GM19328 (cell line): ENCODE measurements around the gene FAM199X.

Experiments used
- ATAC-seq: cut with Tn5 transposase; IDR thresholded peaks from one replicate; pipeline ENCODE4 v1.9.1; 2021; ENCODE audit warnings: mild to moderate bottlenecking, moderate library complexity; ENCODE audit not compliant: unreplicated experiment

The FAM199X gene

DNA sequence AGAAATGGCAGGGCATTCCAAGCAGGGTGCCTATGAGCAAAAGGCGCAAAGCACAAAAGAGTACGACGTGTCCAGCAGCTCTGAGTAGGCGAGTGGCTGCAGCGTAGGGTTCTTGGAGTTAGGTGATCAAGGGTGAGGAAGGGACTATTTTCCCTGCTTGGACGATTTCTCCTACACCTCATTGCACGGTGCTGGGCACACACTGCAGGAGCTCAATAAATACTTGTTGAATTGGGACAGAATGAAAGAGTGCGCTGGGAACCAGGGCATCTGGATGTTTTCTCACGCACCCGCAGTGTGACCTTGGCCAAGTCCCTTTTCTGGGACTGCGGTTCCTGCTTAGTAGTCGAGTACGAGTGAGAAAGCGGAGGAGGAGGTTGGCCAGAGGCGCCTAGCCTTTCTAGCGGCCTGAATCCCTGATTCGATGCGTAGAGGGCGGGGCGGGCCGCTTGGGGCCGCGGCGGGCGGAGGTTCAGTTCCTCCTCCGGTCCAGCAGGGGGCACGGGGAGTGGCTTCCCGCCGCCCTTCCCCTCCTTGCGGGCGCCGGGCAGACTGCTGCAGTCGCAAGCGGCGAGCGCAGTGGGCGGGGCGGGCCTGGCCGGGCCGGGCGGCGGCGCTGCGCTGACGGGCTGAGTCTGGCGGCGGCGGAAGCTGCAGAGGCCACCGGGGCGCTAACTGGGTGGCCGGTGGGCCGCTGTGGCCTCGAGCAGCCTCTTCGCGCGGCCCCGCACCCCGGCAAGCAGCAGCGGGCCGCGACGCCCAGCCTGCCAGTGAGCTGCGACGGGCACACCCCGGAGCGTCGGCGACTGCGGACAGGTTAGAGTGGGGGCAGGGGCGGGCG lies at the start of gene FAM199X:
FAM199X (plus strand) TSS at position 560 of the 841 bp plus-strand sequence. CDS start 333 bp downstream, outside the sequence.
- ATAC-seq = peak; percentile 97

DNA sequence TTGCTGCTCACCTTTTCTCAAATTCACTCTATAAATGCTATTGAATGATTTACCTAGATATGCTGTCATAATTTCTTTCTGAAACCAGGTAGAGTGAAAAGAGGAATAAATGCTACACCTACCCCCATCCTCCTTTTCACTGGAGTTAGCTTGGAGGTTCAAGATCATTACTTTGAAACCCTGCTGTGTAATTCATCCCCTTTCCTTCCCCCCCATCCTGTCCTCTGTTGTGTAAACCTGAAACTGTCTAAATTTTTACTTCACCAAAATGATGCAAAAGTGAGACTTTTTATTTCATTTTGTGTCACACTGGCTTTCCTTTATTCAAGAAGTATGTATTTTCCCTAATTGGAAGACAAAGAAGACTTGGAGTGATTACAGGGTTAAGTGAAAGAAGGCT lies 48.5 kb upstream of the FAM199X start:
- ATAC-seq = no peak

DNA sequence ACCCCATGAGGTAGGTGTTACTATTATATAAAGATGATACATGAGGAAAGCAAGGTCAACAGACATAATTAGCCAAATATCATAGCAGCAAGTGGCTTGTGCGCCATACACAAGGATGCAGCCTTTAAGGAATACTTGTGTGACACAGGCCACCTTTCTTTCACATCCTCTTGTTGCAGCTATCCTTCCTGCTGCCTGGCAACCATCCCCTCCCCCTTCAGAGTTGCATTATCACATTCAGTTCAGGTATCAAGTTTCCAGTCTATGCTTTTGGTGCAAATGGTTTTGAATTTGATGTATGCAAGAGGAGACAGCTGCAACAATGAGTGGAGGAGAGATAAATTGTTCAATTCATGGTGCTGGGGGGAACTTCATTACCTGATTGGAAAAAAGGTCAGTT lies 47.5 kb upstream of the FAM199X start:
- ATAC-seq = no peak

DNA sequence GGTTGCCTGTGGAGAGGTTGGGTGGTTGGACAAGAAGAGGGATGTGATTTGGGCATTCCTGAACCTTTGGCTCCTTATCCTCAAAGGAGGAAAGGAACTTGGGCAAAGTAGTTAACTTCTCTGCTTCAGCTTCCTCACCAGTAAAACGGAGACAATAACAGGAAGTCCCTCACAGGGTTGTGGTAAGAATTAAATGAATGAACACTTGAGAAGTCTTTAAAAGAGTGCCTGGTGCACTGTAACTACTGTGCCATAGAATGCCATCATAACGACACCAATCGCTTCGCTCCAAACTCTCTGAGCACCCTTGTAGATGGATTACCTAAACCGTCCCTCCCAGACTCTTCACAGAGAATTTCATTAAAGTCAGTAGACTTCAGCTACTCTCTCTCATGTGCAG lies 43.4 kb upstream of the FAM199X start:
- no peak for ATAC-seq

DNA sequence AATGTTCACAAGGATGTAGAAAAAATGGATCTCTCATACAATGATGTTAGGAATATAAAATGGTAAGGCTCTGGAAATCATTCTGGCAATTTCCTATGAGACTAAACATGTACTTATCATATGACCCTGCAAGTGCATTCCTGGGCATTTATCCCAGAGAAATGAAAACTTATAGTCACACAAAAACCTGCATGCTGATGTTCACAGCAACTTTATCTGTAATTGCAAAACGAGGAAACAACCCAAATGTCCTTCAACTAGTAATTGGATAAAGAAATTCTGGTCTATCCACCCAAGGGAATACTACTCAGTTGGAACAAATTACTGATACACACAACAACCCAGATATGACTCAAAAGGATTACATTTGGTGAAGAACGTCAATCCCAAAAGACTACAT lies 39.4 kb upstream of the FAM199X start:
- no peak for ATAC-seq

DNA sequence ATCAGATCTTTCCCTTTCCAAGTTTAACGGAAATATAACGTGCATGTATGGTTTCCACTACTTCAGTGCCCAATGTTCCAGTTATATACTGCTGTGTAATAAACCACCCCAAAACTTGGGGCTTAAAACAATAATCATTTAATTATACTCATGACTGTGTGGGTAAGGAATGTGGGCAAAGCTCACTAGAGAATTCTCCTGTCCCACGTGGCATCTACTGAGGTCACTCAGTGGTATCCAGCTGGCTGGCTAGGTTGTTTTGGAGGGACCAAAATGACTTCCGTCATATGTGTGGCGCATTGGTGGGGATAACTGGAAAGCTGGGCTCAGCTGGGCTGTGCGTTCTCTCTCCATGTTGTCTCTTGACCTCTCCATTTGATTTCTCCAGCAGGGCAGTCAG lies 35.4 kb upstream of the FAM199X start:
- ATAC-seq = no peak

DNA sequence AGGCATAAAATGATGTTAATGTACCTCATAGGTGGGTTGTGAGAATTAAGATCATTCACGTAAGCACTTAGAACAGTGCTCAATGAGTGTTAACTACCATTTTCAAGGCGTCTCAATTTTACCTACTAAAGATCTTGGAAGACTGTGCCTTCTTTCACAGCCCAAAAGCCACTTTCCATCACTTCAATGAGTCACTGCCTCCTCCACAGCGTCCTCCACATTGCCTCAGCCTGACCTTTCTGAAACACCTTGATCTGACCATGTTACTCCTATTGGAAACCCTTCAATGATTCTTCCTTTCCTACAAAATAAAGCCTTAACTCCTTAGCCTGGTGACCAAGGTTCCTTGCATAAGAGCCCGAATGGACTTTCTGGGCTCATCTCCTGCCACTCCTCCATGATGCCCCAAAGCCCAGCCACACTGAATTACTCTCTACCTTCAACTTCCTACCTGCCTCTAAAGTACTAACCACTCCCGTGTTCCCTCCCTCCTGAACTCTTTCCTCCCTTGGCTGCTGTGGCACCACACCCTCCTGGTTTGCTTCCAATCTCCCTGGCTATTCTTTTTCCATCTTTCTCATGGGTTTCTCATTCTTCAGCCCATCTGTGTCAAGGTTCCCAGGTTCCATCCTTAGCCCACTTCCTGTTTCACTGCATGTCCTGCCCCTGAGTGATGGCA lies 31.5 kb upstream of the FAM199X start:
- no peak for ATAC-seq

DNA sequence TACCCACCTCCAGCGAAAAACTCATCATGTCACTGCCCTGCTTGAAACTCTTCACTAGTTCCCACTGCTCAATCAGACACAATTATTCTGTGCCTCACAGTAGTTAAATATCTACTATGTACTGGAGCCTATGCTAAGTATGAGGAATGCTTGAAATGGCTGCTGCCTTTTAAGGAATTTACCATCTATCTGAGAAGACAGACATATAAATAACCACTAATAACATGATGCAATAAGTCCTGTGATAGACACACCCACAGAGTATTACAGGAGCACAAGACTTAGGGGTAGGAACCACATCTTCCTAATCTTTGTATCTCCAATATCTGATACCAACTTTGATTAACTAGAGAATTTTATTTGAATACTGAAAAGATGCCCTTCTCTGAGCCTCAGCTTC lies 30.6 kb upstream of the FAM199X start:
- ATAC-seq = no peak

DNA sequence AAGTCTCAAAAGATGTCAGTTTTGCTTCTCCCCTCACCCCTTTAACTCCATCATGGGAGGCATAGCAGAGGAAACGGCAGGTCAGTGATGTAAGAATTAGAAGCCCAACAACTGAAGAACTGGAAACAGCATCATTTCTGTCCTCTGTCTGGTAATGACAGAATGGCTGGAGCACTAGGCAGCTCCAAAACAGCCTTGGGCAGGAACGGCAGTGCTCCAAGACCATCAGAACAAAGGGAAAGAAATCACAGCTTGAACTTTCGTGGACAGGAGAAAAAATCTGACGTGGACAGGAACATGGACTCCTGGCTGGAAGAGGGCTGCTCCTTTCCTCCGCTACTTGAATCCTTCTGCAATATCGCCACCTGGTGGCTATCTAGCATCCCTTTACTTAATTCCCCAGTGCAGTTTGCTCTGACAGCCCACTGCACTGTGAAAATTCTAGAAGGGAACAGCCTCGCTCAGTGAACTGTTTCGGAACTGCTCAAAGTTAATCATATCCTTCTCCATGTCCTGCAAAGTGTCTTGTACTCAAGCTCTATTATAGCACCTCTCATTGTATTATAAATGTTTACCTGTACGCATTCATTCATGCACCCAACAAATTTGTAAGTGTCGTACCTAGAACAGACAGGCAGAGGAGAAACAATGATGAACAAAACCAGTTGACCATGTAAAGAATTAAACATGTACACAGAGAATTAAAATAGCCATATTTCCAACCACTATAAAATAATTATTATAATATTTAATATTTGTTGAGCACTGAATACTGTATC lies 29.8 kb upstream of the FAM199X start:
- peak; percentile 80 for ATAC-seq

DNA sequence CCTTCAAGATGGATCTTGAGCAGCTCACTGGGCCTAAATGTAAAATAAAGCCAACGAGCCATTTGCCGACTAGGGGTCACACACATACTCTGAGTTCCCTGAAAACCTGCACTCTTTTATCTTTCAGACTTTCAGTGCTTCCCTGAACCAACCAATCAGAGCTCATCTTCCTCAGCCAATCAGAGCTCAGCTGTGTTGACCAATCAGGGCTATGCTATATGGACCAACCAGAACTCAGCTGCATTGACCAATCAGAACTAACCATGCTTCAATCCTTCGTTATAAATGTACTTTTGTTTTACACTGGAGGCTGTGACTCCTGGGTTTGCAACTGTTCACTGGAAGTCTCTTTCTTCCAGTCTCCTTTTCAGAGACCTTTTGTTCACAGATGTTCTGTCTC lies 28.8 kb upstream of the FAM199X start:
- no peak for ATAC-seq

DNA sequence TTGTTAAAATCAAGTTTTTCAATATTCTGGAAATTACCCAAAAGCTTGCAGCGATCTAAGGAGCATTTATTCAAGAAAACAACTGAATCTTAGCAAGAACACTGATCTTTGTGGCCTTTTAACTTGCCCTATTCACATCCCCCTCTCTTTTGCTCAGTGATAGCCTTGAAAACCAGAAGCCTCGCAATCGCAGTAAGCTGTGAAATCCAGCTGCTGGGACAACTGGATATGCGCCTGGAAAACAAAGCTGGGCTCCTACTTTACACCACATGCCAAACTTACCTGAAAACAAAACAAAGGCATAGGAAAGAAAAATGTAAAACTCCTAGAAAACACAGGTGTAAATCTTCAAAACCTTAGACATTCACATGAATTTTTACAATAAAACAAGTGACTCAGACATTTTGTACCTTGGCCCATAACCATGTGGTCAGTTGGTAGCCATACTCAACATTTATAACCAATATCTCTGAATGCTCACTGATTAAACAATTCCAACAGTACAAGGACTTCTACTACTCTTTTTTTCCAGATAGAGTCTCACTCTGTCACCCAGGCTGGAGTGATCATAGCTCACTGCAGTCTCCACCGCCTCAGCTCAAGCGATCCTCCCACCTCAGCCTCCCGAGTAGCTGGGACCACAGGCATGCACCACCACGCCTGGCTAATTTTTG lies 25.0 kb upstream of the FAM199X start:
- ATAC-seq = no peak

DNA sequence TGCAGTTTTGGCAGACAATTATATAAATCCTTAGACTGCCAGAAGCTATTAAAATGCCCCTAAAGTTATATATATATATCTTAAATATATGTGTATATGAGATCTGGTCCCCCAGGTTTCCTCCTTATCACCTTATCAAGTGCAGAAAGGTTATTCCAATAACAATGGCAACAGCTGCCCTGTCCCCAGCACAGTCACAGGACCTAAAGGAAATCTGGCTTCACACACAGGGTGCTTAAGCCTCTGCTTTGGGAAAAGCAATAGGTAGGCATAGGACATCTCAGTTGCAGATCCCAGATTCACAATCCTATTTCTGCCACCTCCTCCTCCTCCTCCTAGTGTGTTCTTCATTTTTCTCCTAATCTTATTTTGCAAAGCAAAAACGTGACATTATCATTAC lies 15.2 kb upstream of the FAM199X start:
- no peak for ATAC-seq

DNA sequence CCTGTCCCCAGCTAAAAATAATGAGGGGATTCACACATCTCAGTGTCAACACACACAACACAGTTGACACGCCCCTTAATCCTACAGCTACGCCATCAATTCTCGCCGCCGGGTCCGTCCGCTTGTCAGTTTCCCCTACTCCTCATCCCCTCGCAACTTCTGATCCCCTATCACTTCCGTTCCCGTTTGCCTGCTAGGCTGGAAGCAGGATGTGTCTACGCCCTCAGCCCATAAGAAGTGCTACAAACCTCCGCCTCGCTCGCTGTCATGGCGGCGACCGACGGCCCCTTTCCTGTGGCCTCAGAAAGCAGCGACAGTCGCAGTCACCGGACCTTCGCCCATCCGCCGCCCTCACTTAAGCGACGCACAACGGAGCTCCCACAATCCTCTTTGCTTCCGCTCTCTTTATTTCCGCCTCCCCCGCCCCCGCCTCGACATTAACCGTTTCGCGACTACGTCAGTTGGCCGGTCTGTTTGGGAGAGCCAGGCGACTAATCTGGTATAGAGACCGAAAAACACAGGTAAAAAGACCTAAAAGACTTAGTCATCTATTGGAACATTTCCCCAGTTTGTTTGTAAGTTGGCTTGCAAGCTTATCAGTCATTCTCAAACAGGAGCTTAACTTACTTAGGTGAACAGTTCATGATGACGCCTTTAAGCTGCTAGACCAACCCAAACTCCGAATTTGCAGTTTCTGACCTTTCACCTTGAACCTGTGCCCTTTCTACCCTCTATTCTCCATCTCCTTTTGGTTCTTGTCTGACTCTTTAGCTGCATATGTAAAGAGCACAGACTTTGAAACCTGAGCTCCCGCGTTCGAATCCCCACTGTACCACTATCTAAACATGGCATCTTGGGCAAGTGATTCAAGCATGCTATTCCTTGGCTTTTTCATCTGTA lies 9.4 kb upstream of the FAM199X start, which contains the start of gene SLC25A53:
SLC25A53 (minus strand) TSS at position 380 of the 900 bp plus-strand sequence. CDS start 51,752 bp downstream, outside the sequence.
- peak; percentile 88 for ATAC-seq

DNA sequence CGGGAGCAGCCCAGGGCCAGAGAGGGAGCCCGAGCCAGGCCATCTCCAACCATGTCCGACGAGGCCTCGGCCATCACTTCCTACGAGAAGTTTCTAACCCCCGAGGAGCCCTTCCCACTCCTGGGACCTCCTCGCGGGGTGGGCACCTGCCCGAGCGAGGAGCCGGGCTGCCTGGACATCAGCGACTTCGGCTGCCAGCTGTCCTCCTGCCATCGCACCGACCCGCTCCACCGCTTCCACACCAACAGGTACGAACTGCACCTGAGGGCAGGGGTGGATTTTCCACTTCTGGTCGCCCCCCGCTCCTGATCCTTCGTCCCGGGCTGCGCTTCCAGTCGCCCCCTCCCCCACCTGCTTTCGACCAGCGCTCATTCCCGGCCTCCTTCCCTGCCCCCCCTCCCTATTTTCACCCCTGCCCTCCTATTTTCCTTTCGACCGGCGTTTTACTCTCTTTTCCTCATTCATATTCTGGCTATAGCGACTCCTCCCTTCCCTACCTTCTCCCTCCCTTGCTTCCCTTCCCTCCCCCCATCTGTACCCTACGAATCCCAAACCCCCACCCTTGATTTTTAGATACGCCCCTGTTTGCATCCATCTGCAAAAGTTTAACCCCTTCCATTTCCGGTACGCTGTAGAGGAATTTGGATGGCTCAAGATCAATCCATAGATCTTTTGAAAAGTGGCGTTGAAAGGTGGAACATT lies 633 bp downstream of the FAM199X start:
- no peak for ATAC-seq

DNA sequence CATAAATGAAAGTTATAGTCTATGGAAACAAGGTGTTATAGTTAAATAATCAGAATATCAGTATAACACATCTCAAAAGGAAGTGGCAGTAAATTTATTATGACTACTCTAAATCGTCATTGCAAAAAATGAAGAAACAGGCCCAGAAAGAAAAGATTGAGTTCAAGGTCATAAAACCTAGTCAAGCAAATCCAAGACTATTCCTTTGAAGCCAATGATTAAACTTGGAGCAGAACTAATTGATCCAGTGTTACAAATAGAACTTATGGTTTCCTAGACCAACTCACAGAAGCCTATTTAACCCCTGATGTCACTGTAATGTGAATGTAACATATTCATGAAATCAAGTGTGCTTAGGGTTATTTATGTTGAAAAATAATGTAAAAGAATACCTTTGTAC lies 1.9 kb downstream of the FAM199X start:
- no peak for ATAC-seq

DNA sequence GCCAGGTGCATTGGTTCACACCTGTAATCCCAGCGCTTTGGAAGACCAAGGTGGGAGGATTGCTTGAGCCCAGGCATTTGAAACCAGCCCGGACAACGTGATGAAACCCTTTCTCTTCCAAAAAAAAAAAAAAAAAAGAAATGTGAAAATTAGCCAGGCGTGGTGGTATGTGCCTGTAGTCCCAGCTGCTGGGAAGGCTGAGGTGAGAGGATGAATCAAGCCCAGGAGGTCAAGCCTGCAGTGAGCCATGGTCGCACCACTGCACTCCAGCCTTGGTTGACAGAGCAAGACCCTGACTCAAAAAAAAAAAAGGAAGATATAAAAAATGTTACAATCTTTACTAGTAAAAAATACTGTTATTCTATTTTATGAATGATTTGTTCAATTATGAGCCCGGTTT lies 5.9 kb downstream of the FAM199X start:
- no peak for ATAC-seq

DNA sequence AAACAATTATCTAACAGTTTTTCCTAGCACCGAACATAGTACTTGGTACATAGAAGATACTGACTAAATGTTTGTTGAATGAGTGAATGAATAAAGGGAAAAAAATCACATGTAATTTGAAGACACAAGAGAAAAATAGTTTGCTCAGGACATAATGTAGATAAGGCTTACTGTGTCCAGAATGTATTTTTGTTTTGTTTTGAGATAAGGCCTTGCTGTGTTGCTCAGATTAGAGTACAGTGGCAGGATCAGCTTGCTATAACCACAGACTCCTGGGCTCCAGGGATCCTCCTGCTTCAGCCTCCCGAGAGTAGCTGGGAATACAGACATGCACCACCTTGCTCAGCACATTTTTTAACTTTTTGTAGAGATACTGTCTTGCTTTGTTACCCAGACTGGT lies 6.5 kb downstream of the FAM199X start:
- ATAC-seq = no peak

DNA sequence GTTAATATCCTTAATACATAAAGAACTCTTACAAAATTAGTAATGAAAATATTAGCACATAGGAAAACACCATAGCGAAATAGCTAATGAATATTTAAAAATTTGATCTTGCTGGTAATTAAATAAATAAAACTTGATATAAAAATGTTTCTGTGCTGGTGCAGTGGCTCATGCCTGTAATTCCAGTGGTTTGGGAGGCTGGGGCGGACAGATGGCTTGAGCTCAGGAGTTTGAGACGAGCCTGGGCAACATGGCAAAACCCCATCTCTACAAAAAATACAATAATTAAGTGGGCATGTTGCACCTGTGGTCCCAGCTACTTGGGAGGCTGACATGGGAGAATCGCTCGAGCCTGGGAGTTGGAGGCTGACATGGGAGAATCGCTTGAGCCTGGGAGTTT lies 7.6 kb downstream of the FAM199X start:
- ATAC-seq = no peak

DNA sequence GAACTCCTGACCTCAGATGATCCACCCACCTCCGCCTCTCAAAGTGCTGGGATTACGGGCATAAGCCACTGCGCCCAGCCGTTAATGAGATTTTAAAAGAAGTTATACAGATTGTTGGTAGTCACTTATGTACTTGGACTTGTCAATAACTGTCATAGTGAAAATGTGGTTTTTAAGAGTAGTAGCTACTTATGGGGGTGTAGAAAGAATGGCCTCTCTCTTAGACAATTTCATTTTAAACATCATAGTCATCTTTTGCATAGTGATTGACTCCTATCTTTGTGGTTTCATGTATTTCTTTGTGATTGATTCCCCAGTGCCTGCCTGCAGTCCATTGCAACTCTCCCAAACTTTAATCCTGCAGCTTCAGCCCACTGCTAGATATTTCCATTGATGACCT lies 17.4 kb downstream of the FAM199X start:
- ATAC-seq = no peak
